NCI-H1436 (cell line): Measurements from ENCODE around the gene ALG2.
A peak's percentile ranks its signal among the peaks of the same experiment; 100 is the strongest.

Experiments used
- DNase-seq: peaks from one replicate; lab custom pipeline; 2025; lab: John Stamatoyannopoulos, UW

Gene ALG2

GRCh38 chr9:99221621-99222415 lies at the start of gene ALG2, which contains the start of gene SEC61B:
ALG2 (minus strand) TSS chr9:99221942; CDS start chr9:99221894, 48 bp downstream.
SEC61B (plus strand) TSS chr9:99222282; CDS start chr9:99222364, 82 bp downstream.
- peak; percentile 91 for DNase-seq

- DNase-seq, result no peak
These were observed 48.7 kb upstream of the ALG2 start for GRCh38 chr9:99270491-99270890.

- no peak for DNase-seq
These were observed 47.7 kb upstream of the ALG2 start for GRCh38 chr9:99269416-99269815.

GRCh38 chr9:99266255-99267023 lies 44.7 kb upstream of the ALG2 start:
- DNase-seq, result peak; percentile 61

- DNase-seq, result no peak
These were observed 43.9 kb upstream of the ALG2 start for GRCh38 chr9:99265691-99266090.

GRCh38 chr9:99264070-99264680 lies 42.4 kb upstream of the ALG2 start:
- DNase-seq, result no peak

GRCh38 chr9:99262949-99263418 lies 41.2 kb upstream of the ALG2 start:
- no peak for DNase-seq

- DNase-seq, result no peak
These were observed 40.2 kb upstream of the ALG2 start for GRCh38 chr9:99261923-99262322.

- no peak for DNase-seq
These were observed 37.6 kb upstream of the ALG2 start for GRCh38 chr9:99259231-99259918.

GRCh38 chr9:99257723-99258389 lies 36.1 kb upstream of the ALG2 start:
- DNase-seq, result no peak

GRCh38 chr9:99255651-99256050 lies 33.9 kb upstream of the ALG2 start:
- DNase-seq, result no peak

GRCh38 chr9:99253772-99254431 lies 32.2 kb upstream of the ALG2 start:
- DNase-seq, result no peak

- no peak for DNase-seq
These were observed 31.4 kb upstream of the ALG2 start for GRCh38 chr9:99253134-99253533.

GRCh38 chr9:99251157-99251556 lies 29.4 kb upstream of the ALG2 start:
- DNase-seq, result no peak

- DNase-seq, result no peak
These were observed 27.9 kb upstream of the ALG2 start for GRCh38 chr9:99249619-99250018.

GRCh38 chr9:99244344-99245260 lies 22.9 kb upstream of the ALG2 start:
- no peak for DNase-seq

- DNase-seq, result no peak
These were observed 19.4 kb upstream of the ALG2 start for GRCh38 chr9:99241106-99241505.

GRCh38 chr9:99239341-99240060 lies 17.8 kb upstream of the ALG2 start:
- DNase-seq, result no peak

GRCh38 chr9:99238331-99238730 lies 16.6 kb upstream of the ALG2 start:
- DNase-seq, result no peak
